OCI-LY1 (cell line): ENCODE results near the gene CORO2B.

ENCODE experiments used
- H2AFZ ChIP-seq: fragments of 200-600 bp; sonication (generic), shearing (Covaris generic); 2 replicates; pipeline ENCODE4 v1.6.0; 2014; ENCODE audit warnings: antibody characterized with exemption, mild to moderate bottlenecking, low read length
- H3F3A ChIP-seq: fragments of 200-600 bp; sonication (generic), shearing (Covaris generic); 2 replicates; pipeline ENCODE4 v1.6.0; 2014; ENCODE audit warnings: mild to moderate bottlenecking, antibody characterized with exemption, low read length, moderate library complexity; ENCODE audit not compliant: insufficient read depth
- H3K27ac ChIP-seq: fragments of 200-600 bp; sonication (generic); 2 replicates; pipeline ENCODE4 v1.5.1; 2014; ENCODE audit warnings: low read length, mixed run types, mild to moderate bottlenecking, low read depth; ENCODE audit not compliant: poor library complexity, severe bottlenecking
- H3K27me3 ChIP-seq: fragments of 200-600 bp; sonication (generic); 2 replicates; pipeline ENCODE4 v1.6.0; 2014; ENCODE audit warnings: antibody characterized with exemption, mild to moderate bottlenecking, low read length, moderate library complexity; ENCODE audit not compliant: insufficient read depth
- H3K36me3 ChIP-seq: fragments of 200-600 bp; sonication (generic); 2 replicates; pipeline ENCODE4 v1.6.1; 2014; ENCODE audit warnings: mild to moderate bottlenecking, antibody characterized with exemption, low read length, moderate library complexity, mixed read lengths; ENCODE audit not compliant: insufficient read depth
- H3K4me1 ChIP-seq: fragments of 200-600 bp; sonication (generic); 2 replicates; pipeline ENCODE4 v1.5.1; 2014; ENCODE audit warnings: mild to moderate bottlenecking, low read length, moderate library complexity; ENCODE audit not compliant: insufficient read depth, severe bottlenecking
- H3K4me2 ChIP-seq: fragments of 200-600 bp; sonication (generic), shearing (Covaris generic); 2 replicates; pipeline ENCODE4 v1.6.1; 2014; ENCODE audit warnings: low read length
- H3K4me3 ChIP-seq: fragments of 200-600 bp; sonication (generic); 2 replicates; pipeline ENCODE4 v1.5.1; 2014; ENCODE audit warnings: low read length, low read depth, mild to moderate bottlenecking, mixed read lengths; ENCODE audit not compliant: poor library complexity, severe bottlenecking
- H3K79me2 ChIP-seq: fragments of 200-600 bp; shearing (Covaris generic); 2 replicates; pipeline ENCODE4 v1.6.1; 2016; ENCODE audit warnings: mixed run types, low read length, mixed read lengths; ENCODE audit not compliant: insufficient read depth
- H3K9ac ChIP-seq: fragments of 200-600 bp; sonication (generic), shearing (Covaris generic); 2 replicates; pipeline ENCODE4 v1.6.1; 2014; ENCODE audit warnings: mild to moderate bottlenecking, low read length, mixed read lengths
- H3K9me2 ChIP-seq: fragments of 200-600 bp; sonication (generic), shearing (Covaris generic); 2 replicates; pipeline ENCODE4 v1.6.1; 2014; ENCODE audit warnings: low read depth, mild to moderate bottlenecking, low read length, mixed read lengths
- H3K9me3 ChIP-seq: fragments of 200-600 bp; shearing (Covaris generic); 2 replicates; pipeline ENCODE4 v1.6.1; 2014; ENCODE audit warnings: low read length, mixed read lengths
- H4K20me1 ChIP-seq: fragments of 200-600 bp; sonication (generic), shearing (Covaris generic); 2 replicates; pipeline ENCODE4 v1.6.0; 2016; ENCODE audit warnings: mild to moderate bottlenecking, low read length; ENCODE audit not compliant: insufficient read depth
- EZH2 ChIP-seq: fragments of 200-600 bp; sonication (generic), shearing (Covaris generic); IDR thresholded peaks from 2 replicates; pipeline ENCODE4 v1.8.0; 2017; ENCODE audit warnings: borderline replicate concordance, mixed run types, mild to moderate bottlenecking, antibody characterized with exemption, low read length, moderate library complexity, mixed read lengths
- TF ChIP-seq, protein P1 (sequence below): fragments of 200-600 bp; sonication (generic), shearing (Covaris generic); IDR thresholded peaks from 2 replicates; pipeline ENCODE4 v1.5.1; 2017; ENCODE audit warnings: mild to moderate bottlenecking, antibody characterized with exemption, low read length, moderate library complexity, mixed read lengths

The CORO2B gene

DNA sequence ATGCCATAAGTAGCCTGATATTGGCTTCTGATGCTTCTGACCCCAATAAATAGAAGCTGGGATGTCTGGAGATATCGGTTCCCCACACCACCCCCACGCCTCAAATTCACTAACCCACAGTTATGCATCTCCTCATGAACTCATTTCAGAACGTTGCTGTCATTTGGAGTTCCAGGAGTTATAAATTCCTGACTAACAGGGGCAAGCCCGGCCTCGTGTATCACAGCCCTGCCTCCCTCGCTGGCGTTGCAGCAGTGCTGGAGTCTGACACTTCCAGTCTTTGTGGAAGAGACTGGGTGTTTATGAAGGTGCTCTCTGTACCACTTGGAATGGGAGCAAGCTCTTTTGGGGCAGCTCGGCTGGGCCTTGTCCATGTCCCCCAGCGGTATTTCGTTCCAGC lies 140.9 kb downstream of the CORO2B start:
- TF ChIP-seq, protein P1, sequence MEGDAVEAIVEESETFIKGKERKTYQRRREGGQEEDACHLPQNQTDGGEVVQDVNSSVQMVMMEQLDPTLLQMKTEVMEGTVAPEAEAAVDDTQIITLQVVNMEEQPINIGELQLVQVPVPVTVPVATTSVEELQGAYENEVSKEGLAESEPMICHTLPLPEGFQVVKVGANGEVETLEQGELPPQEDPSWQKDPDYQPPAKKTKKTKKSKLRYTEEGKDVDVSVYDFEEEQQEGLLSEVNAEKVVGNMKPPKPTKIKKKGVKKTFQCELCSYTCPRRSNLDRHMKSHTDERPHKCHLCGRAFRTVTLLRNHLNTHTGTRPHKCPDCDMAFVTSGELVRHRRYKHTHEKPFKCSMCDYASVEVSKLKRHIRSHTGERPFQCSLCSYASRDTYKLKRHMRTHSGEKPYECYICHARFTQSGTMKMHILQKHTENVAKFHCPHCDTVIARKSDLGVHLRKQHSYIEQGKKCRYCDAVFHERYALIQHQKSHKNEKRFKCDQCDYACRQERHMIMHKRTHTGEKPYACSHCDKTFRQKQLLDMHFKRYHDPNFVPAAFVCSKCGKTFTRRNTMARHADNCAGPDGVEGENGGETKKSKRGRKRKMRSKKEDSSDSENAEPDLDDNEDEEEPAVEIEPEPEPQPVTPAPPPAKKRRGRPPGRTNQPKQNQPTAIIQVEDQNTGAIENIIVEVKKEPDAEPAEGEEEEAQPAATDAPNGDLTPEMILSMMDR = no peak
- TF ChIP-seq EZH2 = no peak
- no peaks in the 10 kb centered on the region for H3K36me3 ChIP-seq
- H4K20me1 ChIP-seq = no peaks in the 10 kb centered on the region
- peaks cover 4% of the 10 kb centered on the region for H3K27me3 ChIP-seq
- no peaks in the 10 kb centered on the region for H3K9me2 ChIP-seq
- H3K4me2 ChIP-seq = no peak overlapping the region
- no peak overlapping the region for H3K4me3 ChIP-seq
- H3K4me1 ChIP-seq = no peaks in the 10 kb centered on the region
- H3K9ac ChIP-seq = no peak overlapping the region
- H3K9me3 ChIP-seq = no peaks in the 10 kb centered on the region
- H3K27ac ChIP-seq = no peak overlapping the region
- no peaks in the 10 kb centered on the region for H3K79me2 ChIP-seq
- H2AFZ ChIP-seq = no peak overlapping the region
- no peaks in the 10 kb centered on the region for H3F3A ChIP-seq

DNA sequence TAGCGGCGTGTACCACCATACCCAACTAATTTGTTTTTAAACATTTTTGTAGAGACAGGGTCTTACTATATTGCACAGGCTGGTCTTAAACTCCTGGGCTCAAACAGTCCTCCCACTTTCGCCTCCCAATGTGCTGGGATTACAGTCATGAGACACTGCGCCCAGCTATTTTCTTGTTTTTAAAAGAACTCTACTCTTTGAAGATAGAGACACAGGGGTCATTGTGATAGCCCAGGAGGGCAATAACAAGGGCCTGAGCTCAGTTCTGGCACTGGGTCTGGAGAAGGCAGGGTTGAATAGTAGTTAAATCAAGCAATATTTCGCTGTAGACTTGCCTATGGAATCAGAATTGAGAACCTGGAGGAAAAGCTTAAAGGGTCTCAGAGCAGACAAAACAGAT lies 143.1 kb downstream of the CORO2B start:
- no peak overlapping the region for H3K4me3 ChIP-seq
- H3K27ac ChIP-seq = no peak overlapping the region
- H3K9me3 ChIP-seq = no peaks in the 10 kb centered on the region
- TF ChIP-seq, protein P1 = no peak
- no peak for TF ChIP-seq EZH2
- H3K9me2 ChIP-seq = no peaks in the 10 kb centered on the region
- H3K4me1 ChIP-seq = no peaks in the 10 kb centered on the region
- no peak overlapping the region for H3K4me2 ChIP-seq
- H3K36me3 ChIP-seq = no peaks in the 10 kb centered on the region
- no peaks in the 10 kb centered on the region for H3F3A ChIP-seq
- H2AFZ ChIP-seq = no peak overlapping the region
- no peaks in the 10 kb centered on the region; the same call in 1 of the 2 replicates for H3K27me3 ChIP-seq
- H3K79me2 ChIP-seq = no peaks in the 10 kb centered on the region
- H4K20me1 ChIP-seq = no peaks in the 10 kb centered on the region
- H3K9ac ChIP-seq = no peak overlapping the region

DNA sequence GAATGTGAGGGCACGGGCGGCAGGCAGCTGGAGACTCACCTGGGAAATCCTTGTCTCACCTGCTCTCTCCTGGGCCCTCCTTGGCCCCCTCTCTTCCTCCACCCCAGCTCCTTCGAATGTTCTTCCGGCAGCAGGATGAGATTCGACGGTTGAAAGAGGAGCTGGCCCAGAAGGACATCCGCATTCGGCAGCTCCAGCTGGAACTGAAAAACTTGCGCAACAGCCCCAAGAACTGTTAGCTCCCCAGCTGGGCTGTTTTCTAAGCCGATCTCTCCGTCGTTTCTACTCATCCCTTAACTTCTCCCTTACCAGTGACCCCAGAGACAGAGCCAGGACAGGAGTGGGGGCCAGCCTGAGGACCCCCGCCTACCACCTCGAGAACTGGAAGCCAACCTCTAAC lies 146.9 kb downstream of the CORO2B start:
- Histone ChIP-seq H3F3A (no peaks in the 10 kb centered on the region), H3K4me1 (no peaks in the 10 kb centered on the region), H3K27me3 (no peaks in the 10 kb centered on the region), H3K4me3 (no peak overlapping the region), H3K36me3 (no peaks in the 10 kb centered on the region), H4K20me1 (no peaks in the 10 kb centered on the region), H3K27ac (no peak overlapping the region), H2AFZ (no peak overlapping the region), H3K9me2 (no peaks in the 10 kb centered on the region), H3K9me3 (no peaks in the 10 kb centered on the region), H3K9ac (no peak overlapping the region), H3K4me2 (no peak overlapping the region), H3K79me2 (no peaks in the 10 kb centered on the region)
- no peak for TF ChIP-seq EZH2
- TF ChIP-seq, protein P1 = no peak
